ENCODE measurements around the gene IP6K2. TPM values are rescaled to one million over a fixed set of nuclear protein-coding genes. Genes with fewer than 3 reads are reported as not detected.
"Not testable (repeated sequence)": the region's sequence is repeated elsewhere in the genome, so short reads cannot be mapped to it uniquely, and the experiment has no call there.

The IP6K2 gene
- total RNA-seq, 2 experiments from 2014 or later: 56.6 to 61.2 TPM

DNA sequence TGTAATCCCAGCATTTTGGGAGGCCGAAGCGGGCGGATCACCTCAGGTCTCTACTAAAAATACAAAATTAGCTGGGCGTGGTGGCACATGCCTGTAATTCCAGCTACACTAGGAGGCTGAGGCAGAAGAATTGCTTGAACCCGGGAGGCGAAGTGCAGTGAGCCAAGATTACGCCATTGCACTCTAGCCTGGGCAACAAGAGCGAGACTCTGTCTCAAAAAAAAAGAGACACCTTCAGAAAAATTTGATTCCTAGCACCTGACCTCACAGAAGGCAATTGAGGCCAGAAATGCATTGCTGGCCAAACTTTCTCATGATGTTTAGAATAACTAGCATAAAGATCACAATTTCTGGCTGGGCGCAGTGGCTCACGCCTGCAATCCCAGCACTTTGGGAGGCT is 24.2 kb upstream of the IP6K2 start:
- H3K4me1 Mint-ChIP-seq; H3K9me3 Mint-ChIP-seq; POLR2A ChIA-PET; DNase-seq; H3K4me3 Mint-ChIP-seq; H3K36me3 Mint-ChIP-seq (ENCODE audit: low read depth); H3K27me3 Mint-ChIP-seq; H3K27ac Mint-ChIP-seq: not testable (repeated sequence)
- CTCF ChIA-PET: interaction anchor here (0.6 kb wide), 1 partner anchor 358 kb away, joined by 6 read pairs; no protein-coding TSS in a partner anchor

DNA sequence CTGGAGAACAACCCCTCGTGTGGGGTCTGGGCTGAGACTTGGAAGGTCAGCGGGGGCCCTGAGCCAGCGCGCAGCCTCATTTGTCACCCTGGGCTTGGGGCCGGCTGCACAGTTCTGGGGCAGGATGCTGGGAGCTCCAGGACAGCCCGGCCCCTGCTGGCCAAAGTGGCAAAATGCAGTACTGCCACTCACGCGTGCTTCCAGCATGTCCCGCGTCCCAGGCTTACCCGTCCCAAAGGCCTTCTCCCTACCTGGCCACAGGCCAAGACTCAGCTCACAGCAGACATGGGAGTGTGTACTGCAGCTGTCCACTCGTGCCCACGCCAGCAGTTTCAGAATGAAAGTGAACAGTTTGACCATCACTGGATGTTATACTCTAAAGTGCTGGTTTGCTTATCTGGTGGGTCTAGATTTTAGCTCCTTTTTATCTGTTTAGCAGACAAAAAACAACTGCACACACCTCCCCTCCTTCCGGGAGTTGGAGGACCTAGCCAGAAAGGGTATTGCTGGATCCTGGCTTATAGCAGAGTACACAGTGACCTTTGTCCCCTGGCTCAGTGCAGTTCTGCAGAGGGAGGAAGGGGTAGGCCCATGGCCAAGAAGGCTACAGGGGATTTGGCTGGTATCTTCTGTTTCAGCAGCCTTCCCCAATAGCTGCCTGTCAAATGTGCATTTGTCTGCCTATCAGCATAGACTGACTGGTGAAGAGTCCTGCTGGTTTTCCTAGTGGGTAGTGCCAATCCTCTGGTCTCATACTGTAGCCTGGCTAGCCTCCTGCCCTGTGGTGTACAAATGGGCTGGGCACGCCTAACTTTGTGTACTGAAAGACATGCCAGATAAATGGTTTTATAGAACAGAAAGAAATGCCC is 23.2 kb upstream of the IP6K2 start:
- Mint-ChIP-seq H3K4me3 (no peak overlapping the region), H3K4me1 (peaks cover 4% of the 10 kb centered on the region), H3K36me3 (ENCODE audit: low read depth) (no peaks in the 10 kb centered on the region), H3K27me3 (no peaks in the 10 kb centered on the region), H3K27ac (no peak overlapping the region), H3K9me3 (no peaks in the 10 kb centered on the region)
- ChIA-PET POLR2A (interaction anchor here (0.6 kb wide), 1 partner anchor 96 kb away, joined by 3 read pairs; no protein-coding TSS in a partner anchor), CTCF (interaction anchor here (0.6 to 1.7 kb wide), 19 partner anchors 9 to 318 kb away, joined by 3 to 9 read pairs (median 3); partner anchors contain the start of gene PRKAR2A)
- peak; percentile 60 for DNase-seq

DNA sequence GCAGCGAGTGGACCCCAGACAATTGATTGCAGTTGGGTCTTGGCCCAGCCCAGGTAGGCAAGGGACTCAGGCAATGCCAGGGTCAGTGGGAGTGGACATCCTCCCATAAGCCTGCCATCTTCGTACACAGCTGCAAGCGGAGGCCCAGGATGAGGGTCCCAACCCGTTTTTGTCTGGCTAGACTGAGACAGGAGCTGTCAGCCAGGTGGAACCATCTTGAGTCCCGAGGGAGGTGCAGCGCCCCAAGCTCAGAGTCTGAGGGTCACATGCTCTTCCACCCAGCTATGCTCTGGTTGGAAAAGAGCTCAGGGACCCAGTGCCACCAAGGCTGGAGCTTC is 22.6 kb upstream of the IP6K2 start:
- CTCF ChIA-PET: interaction anchor here (0.6 to 1.7 kb wide), 17 partner anchors 10 to 319 kb away, joined by 3 to 9 read pairs (median 3); partner anchors contain the start of gene PRKAR2A
- no peaks in the 10 kb centered on the region for H3K27me3 Mint-ChIP-seq
- H3K27ac Mint-ChIP-seq: no peak overlapping the region
- DNase-seq: no peak
- peaks cover 4% of the 10 kb centered on the region for H3K4me1 Mint-ChIP-seq
- H3K9me3 Mint-ChIP-seq: no peaks in the 10 kb centered on the region
- H3K4me3 Mint-ChIP-seq: no peak overlapping the region
- POLR2A ChIA-PET: interaction anchor here (0.6 kb wide), 1 partner anchor 97 kb away, joined by 3 read pairs; no protein-coding TSS in a partner anchor
- no peaks in the 10 kb centered on the region for H3K36me3 Mint-ChIP-seq (ENCODE audit: low read depth)

DNA sequence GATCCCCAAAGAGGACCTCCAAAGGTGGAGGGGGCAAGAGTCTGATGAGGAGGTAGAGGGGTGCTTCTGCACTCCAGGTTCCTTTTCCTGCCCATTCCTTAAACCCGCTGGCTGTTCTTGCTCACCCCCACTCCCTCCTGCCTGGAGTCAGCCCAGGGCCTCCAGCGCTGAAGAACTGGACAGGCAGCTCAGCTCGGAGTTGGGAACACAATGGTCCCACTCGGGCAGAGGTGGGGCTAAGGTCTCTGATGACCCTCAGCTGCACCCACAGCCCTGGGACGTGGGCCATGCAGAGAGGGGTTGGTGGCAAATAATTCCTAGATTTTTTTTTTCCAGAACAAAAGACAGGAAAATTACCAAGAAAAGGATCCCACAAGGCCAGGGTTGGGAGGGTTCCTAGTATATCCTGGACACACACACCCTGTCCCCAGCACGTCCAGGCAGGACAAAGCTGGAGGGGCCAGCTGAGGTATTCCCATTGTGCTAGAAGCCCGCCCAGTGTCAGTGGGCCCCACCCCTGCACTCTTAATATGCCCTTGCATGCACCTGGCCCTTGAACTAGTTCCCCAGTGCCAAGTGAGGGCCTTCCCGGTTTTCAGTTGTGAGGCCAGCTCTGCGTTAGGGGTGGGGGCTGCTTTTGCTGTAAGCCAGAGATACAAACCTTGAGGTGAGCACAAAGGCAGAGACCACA is 22.1 kb upstream of the IP6K2 start:
- POLR2A ChIA-PET: no interaction called here

DNA sequence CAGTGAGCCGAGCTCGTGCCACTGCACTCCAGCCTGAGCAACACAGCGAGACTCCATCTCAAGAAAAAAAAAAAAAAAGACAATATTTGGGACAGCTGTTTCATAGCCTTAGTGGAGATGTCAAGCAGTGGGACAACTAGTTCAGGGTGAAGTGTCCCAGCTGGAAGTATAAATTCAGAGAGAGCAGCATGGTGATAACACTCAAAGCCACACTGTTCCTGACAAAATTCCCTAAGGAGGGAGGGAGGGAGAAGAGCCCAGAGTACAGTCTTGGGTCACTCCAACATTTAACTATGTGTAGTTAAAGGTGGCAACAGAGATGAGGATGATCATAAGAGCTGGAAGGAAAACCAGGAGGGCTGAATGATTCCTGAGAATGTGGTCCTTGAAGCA is 21.1 kb upstream of the IP6K2 start:
- POLR2A ChIA-PET: no interaction called here
- Mint-ChIP-seq H3K4me3 (no peak overlapping the region), H3K27me3 (no peaks in the 10 kb centered on the region), H3K36me3 (ENCODE audit: low read depth) (no peaks in the 10 kb centered on the region), H3K27ac (no peak overlapping the region), H3K4me1 (peaks cover 4% of the 10 kb centered on the region), H3K9me3 (no peaks in the 10 kb centered on the region)
- CTCF ChIA-PET: interaction anchor here (0.6 kb wide), 1 partner anchor 76 kb away, joined by 3 read pairs; no protein-coding TSS in a partner anchor
- no peak for DNase-seq

More for the DNA sequence above, 22.1 kb upstream of the IP6K2 start:
- DNase-seq: no peak
- Mint-ChIP-seq H3K9me3 (no peaks in the 10 kb centered on the region), H3K27ac (no peak overlapping the region), H3K27me3 (no peaks in the 10 kb centered on the region), H3K4me3 (no peak overlapping the region), H3K4me1 (peaks cover 4% of the 10 kb centered on the region), H3K36me3 (ENCODE audit: low read depth) (no peaks in the 10 kb centered on the region)
- CTCF ChIA-PET: interaction anchor here (0.5 to 1.7 kb wide), 16 partner anchors 10 to 319 kb away, joined by 3 to 9 read pairs (median 3); partner anchors contain the start of gene PRKAR2A

DNA sequence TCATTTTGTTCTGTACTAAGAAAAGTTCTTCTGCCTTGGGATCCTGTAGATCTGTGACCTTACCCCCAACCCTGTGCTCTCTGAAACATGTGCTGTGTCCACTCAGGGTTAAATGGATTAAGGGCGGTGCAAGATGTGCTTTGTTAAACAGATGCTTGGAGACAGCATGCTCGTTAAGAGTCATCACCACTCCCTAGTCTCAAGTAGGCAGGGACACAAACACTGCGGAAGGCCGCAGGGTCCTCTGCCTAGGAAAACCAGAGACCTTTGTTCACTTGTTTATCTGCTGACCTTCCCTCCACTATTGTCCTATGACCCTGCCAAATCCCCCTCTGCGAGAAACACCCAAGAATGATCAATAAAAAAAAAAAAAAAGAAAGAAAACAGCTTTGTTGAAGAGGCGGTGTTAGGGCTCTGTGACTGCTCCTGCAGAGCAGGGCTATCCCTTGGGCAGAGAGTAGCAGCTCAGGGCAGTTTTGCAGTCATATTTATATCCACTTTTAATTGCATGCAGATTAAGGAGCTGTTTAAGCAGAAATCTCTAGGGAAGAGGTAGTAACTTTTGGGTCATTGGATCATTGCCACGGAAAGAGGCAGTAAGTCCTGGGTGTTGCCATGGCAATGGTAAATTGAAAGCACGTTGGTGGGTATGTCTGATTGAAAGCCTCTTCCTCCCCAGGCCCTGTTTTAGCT is 18.2 kb upstream of the IP6K2 start:
- H3K9me3 Mint-ChIP-seq; H3K4me3 Mint-ChIP-seq; H3K36me3 Mint-ChIP-seq (ENCODE audit: low read depth); H3K27me3 Mint-ChIP-seq; POLR2A ChIA-PET; DNase-seq; CTCF ChIA-PET; H3K27ac Mint-ChIP-seq; H3K4me1 Mint-ChIP-seq: not testable (repeated sequence)

DNA sequence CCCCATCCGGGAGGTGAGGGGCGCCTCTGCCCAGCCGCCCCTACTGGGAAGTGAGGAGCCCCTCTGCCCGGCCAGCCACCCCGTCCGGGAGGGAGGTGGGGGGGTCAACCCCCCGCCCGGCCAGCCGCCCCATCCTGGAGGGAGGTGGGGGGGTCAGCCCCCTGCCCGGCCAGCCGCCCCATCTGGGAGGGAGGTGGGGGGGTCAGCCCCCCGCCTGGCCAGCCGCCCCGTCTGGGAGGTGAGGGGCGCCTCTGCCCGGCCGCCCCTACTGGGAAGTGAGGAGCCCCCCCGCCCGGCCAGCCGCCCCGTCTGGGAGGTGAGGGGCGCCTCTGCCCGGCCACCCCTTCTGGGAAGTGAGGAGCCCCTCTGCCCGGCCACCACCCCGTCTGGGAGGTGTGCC is 17.5 kb upstream of the IP6K2 start:
- CTCF ChIA-PET, H3K27ac Mint-ChIP-seq, H3K9me3 Mint-ChIP-seq: not testable (repeated sequence)

DNA sequence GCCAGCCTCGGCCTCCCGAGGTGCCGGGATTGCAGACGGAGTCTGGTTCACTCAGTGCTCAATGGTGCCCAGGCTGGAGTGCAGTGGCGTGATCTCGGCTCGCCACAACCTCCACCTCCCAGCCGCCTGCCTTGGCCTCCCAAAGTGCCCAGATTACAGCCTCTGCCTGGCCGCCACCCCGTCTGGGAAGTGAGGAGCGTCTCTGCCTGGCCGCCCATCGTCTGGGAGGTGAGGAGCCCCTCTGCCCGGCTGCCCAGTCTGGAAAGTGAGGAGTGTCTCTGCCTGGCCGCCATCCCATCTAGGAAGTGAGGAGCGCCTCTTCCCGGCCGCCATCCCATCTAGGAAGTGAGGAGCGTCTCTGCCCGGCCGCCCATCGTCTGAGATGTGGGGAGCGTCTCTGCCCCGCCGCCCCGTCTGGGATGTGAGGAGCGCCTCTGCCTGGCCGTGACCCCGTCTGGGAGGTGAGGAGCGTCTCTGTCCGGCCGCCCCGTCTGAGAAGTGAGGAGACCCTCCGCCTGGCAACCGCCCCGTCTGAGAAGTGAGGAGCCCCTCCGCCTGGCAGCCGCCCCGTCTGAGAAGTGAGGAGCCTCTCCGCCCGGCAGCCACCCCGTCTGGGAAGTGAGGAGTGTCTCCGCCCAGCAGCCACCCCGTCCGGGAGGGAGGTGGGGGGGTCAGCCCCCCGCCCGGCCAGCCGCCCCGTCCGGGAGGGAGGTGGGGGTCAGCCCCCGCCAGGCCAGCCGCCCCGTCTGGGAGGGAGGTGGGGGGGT is 16.9 kb upstream of the IP6K2 start:
- H3K27ac Mint-ChIP-seq; DNase-seq; H3K9me3 Mint-ChIP-seq; CTCF ChIA-PET; H3K36me3 Mint-ChIP-seq (ENCODE audit: low read depth); H3K4me1 Mint-ChIP-seq; H3K27me3 Mint-ChIP-seq; POLR2A ChIA-PET; H3K4me3 Mint-ChIP-seq: not testable (repeated sequence)

More for the DNA sequence above, 17.5 kb upstream of the IP6K2 start:
- H3K4me1 Mint-ChIP-seq; H3K27me3 Mint-ChIP-seq; POLR2A ChIA-PET; H3K36me3 Mint-ChIP-seq (ENCODE audit: low read depth); H3K4me3 Mint-ChIP-seq; DNase-seq: not testable (repeated sequence)

DNA sequence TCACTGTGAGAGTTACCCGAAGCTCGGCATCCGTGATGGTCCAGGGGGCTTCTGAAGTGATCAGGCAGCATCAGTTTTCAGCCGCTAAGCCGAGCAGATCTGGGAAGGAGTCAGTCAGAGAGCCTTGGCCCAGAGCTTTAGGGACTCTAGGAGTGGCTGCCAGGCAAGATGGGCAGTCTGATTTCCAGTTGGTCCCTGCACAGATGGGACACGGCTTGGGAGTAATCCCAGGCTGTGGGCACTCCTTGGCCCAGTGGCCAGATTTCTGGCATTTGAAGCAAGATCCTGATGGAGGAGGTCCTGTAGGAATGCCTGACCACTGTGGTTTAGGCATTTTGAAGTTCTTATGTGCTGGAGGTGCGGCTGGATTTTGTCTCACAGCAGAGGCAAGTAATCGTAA is 10.5 kb upstream of the IP6K2 start:
- Mint-ChIP-seq H3K9me3 (peaks cover 2% of the 10 kb centered on the region), H3K36me3 (ENCODE audit: low read depth) (no peaks in the 10 kb centered on the region), H3K27me3 (peaks cover 3% of the 10 kb centered on the region), H3K4me1 (no peaks in the 10 kb centered on the region), H3K27ac (no peak overlapping the region), H3K4me3 (no peak overlapping the region)
- POLR2A ChIA-PET: no interaction called here
- DNase-seq: no peak
- CTCF ChIA-PET: interaction anchor here (1.5 kb wide), 1 partner anchor 12 kb away, joined by 5 read pairs; no protein-coding TSS in a partner anchor

DNA sequence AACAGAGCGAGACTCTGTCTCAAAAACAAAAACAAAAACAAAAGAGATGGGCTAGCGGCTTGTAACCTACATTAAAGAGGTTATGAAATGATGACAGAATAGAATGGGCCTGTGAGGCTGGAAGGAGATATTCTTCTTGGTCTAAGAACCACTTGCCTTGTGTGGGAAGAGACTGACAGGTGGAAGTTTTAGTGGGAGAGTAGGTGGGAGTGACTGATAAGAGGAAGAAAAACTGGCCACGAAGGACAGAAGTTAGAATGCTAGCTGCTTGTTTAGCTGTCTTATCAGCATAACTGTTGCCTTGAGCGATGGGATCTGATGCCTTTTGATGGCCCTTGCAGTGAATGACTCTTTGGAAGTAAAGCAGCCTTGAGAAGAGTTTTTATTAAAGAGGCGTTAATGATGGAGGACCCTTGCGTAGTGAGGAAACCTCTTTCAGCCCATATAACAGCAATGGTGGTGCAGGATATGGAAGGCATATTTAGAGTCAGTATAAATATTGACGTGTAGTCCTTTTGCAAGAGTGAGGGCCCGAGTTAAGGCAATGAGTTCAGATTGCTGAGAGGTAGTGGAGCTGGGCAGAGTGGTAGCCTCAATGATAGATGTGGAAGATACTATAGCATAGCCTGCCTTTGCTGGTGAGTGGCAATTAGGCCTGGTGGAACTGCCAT is 8.3 kb upstream of the IP6K2 start:
- H3K4me1 Mint-ChIP-seq; DNase-seq; H3K27ac Mint-ChIP-seq; H3K9me3 Mint-ChIP-seq; H3K27me3 Mint-ChIP-seq; H3K4me3 Mint-ChIP-seq; H3K36me3 Mint-ChIP-seq (ENCODE audit: low read depth); POLR2A ChIA-PET: not testable (repeated sequence)
- CTCF ChIA-PET: interaction anchor here (0.6 kb wide), 1 partner anchor 1055 kb away, joined by 3 read pairs; no protein-coding TSS in a partner anchor

DNA sequence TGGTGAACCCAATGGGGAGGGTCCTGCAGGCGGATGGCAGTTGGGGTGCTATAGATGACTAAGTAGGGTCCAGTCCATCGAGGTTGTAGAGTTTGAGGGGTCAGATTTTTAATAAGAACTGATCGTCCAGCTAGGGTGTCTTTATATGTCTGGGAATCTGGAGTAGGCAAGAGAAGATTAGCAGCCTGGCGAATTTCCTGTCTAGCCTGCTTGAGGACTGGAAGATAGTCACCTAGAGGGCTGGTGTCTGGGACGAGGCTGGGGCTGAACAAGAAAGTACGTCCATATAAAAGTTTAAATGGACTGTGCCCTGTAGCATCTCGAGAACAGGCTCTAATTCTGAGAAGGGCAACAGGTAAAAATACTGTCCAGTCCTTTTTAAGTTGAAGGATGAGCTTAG is 6.7 kb upstream of the IP6K2 start:
- CTCF ChIA-PET: no interaction called here
- H3K27ac Mint-ChIP-seq: no peak overlapping the region

DNA sequence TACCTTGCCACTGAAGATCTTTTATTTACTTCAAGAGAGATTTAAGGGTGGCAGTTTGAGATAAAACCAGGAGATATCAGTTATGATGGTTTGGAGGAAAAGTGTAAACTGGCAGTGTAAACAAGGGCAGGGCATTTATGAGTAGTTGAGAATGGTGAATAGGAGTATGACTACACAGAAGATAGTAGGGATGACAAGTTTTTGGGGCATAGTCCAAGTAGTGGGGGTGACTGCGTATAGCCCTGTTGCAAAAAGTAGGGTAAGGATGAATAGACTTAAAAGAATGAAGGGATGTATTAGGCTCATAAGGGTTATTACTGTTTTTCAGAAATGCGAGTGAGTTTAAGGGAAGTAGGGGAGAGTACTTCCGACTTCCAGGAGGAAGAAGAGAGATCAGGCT is 6.3 kb upstream of the IP6K2 start:
- H3K4me3 Mint-ChIP-seq; POLR2A ChIA-PET; DNase-seq; H3K36me3 Mint-ChIP-seq (ENCODE audit: low read depth); CTCF ChIA-PET; H3K27ac Mint-ChIP-seq; H3K4me1 Mint-ChIP-seq; H3K9me3 Mint-ChIP-seq: not testable (repeated sequence)
- H3K27me3 Mint-ChIP-seq: peaks cover 18% of the 10 kb centered on the region

More for the DNA sequence above, 6.7 kb upstream of the IP6K2 start:
- Mint-ChIP-seq H3K36me3 (ENCODE audit: low read depth) (no peaks in the 10 kb centered on the region), H3K27me3 (peaks cover 13% of the 10 kb centered on the region), H3K9me3 (peaks cover 2% of the 10 kb centered on the region), H3K4me1 (no peaks in the 10 kb centered on the region), H3K4me3 (no peak overlapping the region)
- POLR2A ChIA-PET: no interaction called here
- DNase-seq: no peak

Data from activated CD4-positive, alpha-beta T cell treated with anti-CD3 and anti-CD28 coated beads, Interleukin-2, amount 10 ng/mL, durations not matched to agents 7 days and 5 days (primary cell).